ENCODE data around the gene TMEM219.

DNA sequence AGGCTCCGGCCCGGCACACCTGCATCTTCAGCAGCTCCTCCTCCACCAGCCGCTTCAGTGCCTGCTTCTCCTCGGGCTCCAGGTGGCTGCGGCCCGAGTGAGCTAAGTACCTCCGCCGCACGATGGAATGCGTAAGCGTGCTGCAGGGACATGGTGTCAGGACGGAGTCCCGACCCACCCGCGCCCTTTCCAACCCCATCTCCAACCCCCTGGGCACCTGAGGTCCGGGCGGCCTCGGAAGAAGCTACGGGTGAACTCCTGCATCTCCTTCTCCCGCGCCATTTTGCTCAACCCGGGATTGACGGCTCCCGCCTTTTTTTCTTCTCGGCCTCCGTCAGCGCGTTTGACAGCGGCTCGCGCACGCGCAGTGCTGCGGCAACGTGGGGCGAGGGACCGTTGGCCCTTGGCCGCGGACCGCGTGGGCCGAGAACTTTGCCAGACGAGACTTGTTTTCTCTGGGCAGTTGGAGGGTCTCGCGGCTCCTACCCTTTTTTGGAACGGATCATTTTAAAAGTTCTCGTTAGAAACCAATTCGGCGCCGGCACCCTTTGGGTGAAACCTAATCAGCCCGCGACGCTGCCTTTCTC is 33.5 kb downstream of the TMEM219 start, which contains the start of gene HIRIP3:
- TF ChIP-seq, protein P1, sequence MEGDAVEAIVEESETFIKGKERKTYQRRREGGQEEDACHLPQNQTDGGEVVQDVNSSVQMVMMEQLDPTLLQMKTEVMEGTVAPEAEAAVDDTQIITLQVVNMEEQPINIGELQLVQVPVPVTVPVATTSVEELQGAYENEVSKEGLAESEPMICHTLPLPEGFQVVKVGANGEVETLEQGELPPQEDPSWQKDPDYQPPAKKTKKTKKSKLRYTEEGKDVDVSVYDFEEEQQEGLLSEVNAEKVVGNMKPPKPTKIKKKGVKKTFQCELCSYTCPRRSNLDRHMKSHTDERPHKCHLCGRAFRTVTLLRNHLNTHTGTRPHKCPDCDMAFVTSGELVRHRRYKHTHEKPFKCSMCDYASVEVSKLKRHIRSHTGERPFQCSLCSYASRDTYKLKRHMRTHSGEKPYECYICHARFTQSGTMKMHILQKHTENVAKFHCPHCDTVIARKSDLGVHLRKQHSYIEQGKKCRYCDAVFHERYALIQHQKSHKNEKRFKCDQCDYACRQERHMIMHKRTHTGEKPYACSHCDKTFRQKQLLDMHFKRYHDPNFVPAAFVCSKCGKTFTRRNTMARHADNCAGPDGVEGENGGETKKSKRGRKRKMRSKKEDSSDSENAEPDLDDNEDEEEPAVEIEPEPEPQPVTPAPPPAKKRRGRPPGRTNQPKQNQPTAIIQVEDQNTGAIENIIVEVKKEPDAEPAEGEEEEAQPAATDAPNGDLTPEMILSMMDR (IDR thresholded peaks at IDR 0.05; ENCODE audit: poor library complexity): no peak
- TF ChIP-seq EZH2 (IDR thresholded peaks at IDR 0.05; ENCODE audit: borderline replicate concordance): no peak
